A172 (cell line): ENCODE results near the gene EN2. TPM values are rescaled to one million over a fixed set of nuclear protein-coding genes. Genes with fewer than 3 reads are reported as not detected.
A peak's percentile ranks its signal among the peaks of the same experiment; 100 is the strongest.
"Not testable (repeated sequence)": the region's sequence is repeated elsewhere in the genome, so short reads cannot be mapped to it uniquely, and the experiment has no call there.

Experiments used
- DNase-seq: peaks from one replicate; pipeline ENCODE4 v3.0.0-alpha.2; 2015; ENCODE audit warnings: low spot score
- total RNA-seq: library from RNA; depleted of rRNA; stranded (reverse); fragments of >200 nt; shearing (Covaris generic); gene quantifications from 2 replicates; pipeline ENCODE4 v1.2.3, GENCODE V29; 2014

EN2 gene
- total RNA-seq, 1 experiment from 2014 or later = not detected

GRCh38 chr7:155425887-155426286 is 32.0 kb upstream of the EN2 start:
- DNase-seq = no peak

DNA sequence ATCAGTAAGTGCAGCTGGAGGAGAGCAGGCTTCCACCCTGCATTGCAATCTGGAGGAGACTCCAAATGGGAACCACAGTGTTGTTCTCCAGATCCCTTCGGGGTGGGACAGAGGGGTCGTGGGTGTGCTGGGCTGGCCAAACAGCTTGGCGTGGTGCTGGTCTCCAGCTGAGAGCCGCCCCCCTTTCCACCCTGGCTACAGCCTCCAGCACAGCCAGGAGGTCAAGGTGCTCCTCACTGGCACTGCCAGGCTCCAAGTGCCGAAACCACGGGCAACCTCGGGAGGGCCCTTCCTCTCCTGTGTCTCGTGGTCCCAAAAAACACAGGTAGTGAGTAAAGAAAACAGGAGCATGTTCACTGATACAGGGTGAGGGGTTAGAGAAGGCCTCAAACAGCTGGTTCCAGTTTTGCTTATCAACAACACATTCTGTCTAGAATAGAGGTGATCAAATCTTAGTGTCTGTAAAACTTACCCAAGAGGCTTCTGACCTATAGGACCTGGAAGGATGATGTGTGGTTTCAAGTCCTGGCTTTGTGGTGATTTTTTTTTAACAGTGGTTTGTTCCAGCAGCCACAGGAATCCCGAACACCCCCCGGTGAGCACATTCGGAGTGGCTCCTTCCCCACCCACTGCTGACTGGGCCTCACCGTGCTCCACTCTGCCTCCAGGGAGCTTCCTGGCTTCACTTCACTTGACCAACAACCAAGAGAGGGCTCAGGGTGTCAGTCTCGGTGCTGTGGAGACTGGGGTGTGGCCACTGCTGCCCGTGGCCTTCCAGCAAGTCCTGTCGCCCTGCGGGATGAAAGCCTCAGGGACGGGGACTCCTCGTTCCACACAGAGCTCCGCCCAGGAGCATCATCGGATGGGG is 31.2 kb upstream of the EN2 start:
- DNase-seq = peak; percentile 26

- no peak for DNase-seq
Observed at GRCh38 chr7:155427411-155428038, 30.4 kb upstream of the EN2 start.

GRCh38 chr7:155428171-155428834 is 29.6 kb upstream of the EN2 start:
- no peak for DNase-seq

DNA sequence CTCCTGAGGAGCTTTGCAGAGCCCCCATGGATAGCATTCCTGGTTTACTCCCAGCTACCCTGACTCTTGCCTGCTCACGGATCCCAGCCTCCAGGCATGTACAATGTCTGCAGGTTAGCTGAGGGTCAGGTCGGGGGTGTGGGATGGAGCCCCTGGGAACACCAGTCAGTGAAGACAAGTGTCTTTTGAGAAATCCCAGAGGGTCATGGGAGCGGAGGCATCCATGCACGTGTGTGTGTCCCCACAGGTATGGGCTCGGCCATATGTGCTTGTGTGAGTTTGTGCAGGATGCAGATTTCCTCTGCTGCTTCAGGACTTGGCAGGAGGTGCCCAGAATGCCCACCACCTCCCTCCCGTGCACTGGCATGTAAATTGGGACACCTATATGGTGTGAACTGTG is 28.3 kb upstream of the EN2 start:
- no peak for DNase-seq

GRCh38 chr7:155430606-155431005 is 27.3 kb upstream of the EN2 start:
- no peak for DNase-seq

GRCh38 chr7:155431231-155431630 is 26.7 kb upstream of the EN2 start:
- no peak for DNase-seq

- no peak for DNase-seq
Observed at GRCh38 chr7:155431711-155432110, 26.2 kb upstream of the EN2 start.

DNA sequence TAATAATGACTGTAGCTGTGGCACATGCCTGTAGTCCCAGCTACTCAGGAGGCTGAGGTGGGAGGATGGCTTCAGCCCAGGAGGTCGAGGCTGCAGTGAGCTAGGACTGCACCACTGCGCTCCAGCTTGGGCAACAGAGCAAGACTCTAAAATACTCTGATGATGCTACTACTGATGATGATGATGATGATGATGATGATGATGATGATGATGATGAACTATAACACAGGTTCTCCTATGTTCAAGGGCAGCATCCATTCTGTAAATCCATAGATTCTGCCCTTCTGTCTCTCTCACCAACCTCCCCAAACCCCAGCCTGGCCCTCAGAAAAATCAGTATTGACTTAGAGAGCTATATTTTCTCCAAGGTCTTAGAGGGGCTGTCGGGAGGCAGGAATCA is 22.8 kb upstream of the EN2 start:
- no peak for DNase-seq

- no peak for DNase-seq
Observed at GRCh38 chr7:155437836-155438235, 20.1 kb upstream of the EN2 start.

- DNase-seq = no peak
Observed at GRCh38 chr7:155438777-155439176, 19.2 kb upstream of the EN2 start.

DNA sequence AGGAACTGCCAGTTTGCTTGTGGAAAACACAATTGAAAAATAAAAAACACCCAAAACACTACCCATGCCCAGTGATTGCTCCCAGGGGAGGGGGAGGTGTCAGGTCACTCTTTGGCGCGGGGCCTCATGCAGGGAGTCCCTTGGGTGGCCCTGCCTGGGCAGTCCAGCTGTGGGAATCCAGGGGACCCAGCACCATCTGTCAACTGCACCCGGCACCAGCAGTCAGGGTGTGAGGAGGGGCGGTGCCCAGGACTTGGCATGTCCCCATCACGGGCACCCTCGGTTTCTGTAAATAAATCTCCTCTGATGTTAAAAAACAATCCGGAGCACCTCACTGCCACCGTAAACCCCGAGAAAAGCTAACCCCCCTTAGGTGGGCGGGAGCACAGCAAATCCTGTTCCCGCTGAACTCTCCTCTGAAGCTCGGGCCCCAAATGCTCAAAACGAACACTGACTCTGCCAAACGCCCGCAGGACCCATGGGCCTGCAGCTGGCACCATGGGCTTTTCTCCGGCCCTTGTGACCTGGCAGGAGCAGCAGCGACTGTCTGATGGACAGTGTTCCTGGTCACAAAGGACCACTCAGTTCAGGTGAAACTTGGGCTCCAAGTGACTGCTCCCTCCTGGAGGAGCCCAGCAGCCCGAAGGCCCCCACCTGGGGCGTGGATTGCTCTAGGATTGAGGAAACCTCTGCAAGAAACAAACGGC is 18.5 kb upstream of the EN2 start:
- DNase-seq = no peak

GRCh38 chr7:155440018-155440410 is 17.9 kb upstream of the EN2 start:
- no peak for DNase-seq

GRCh38 chr7:155441856-155442255 is 16.1 kb upstream of the EN2 start:
- DNase-seq = no peak

- no peak for DNase-seq
Observed at GRCh38 chr7:155444746-155445145, 13.2 kb upstream of the EN2 start.

- DNase-seq = not testable (repeated sequence)
Observed at GRCh38 chr7:155445606-155446005, 12.3 kb upstream of the EN2 start.

DNA sequence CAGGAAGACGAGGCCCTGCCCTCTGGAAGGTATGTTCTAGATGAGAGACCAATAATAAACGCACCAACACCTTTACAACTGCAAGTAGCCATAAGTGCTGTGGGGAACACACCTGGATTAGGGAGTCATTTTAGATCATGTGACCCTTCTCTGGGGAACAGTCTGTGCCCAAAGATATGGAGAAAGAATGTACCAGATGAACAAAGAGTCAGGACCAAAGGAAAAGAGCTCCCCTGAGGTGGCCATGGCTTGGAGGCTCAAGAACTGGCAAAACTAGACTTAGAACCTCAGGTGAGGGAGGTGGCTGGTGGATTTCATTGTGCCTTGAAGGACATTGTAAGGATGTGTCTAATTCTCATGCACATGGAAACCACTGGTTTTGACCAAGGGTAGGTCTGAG is 10.3 kb upstream of the EN2 start:
- no peak for DNase-seq

DNA sequence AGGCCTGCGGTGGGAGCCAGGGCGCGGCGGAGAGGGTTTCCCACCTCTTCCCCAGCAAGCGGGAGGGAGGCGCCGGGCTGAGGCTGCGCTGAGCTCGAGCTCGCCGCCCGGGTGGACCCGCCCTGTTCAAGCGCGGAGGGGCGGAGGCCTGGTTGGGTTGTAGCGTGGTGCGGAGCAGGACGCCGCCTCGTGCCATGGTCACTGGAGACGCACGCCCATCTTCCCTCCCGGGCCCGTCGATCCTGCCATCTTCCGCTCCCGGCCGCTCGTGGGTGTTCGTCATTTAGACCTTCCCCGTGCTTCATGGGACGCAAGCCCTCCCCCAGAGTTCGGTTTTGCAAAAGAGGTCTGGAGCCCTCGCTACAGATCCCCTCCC is 9.3 kb upstream of the EN2 start:
- no peak for DNase-seq

DNA sequence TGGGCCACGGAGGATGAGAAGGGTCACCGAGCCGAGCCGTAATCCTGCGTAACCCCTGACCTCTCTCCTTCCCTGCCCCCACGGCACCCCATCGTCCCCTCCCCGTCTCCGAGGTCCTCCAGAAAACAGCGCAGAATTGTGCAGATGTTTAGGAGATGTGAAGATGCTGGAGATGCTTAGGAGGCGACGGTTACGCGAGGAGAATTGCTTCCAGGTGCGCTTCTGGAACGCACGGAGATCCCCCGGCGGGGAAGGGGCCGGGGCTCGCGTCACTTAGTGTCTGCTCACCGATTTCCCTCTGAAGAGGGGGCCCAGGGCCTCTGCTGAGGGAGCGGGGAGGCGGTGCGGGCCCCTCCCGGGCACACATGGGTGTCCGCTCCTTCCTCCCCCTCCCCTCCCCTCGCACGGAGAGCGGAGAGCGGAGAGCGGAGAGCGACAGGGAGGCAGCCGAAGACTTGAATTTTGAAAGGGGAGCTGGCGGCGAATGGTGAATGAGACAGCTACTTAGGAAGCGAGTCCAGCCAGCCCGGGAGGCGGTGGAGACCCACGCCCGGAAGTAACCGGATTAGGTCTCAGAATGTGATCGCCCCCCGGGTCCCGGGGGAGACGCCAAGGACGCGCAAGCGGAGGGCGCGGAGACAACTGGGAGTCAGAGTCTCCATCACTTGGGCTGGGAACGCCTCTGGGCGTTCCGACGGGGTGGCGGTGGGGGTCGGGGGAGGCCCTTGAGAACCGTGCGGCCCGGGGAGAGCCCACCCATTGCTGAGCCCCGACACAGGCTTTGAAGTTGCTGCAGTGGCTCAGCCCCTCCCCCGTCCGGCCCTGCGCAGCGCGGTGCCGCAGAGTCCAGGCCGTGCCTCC is 8.7 kb upstream of the EN2 start:
- DNase-seq = no peak

DNA sequence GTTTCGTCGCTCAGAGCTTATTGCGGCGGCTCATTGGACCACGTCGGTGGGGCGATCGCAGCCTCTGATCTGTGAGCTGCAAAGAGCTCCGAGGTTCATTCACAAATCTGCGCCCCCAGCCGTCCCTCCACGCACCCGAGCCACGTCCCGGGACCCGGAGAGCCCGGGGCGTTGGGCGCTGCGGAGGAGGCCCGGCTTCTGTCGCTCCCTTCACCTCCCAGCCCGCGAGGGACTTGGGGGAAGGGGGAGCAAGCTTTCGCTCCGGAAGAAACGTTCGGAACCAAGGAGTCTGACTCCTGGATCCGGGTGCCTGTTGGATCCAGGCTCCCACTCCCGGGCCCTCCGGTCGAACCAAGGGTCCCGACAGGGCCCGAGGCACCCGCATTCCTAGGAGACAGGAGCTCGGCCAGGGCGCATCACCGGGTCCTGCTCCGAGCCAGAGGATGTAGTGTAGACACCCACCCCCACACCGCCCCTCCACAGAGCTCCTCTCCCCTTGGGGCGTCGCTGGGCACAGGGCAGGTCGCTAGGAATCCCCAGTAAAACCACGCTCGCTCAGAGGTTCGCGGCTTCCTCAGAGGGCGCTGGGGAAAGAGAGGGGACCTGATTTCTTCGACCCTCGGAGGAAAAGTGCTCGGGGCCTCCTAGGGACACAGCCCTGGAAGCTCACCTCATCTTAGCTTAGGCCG is 7.9 kb upstream of the EN2 start:
- DNase-seq = no peak

GRCh38 chr7:155450558-155450969 is 7.4 kb upstream of the EN2 start:
- no peak for DNase-seq
